T-cell (primary cell): ENCODE data around the gene EPHA3. TPM values are rescaled to one million over a fixed set of nuclear protein-coding genes. Genes with fewer than 3 reads are reported as not detected.

Experiments used
- ATAC-seq, 4 experiments: fragments of 200-7000 bp in 3 of 4; fragments of 150-1000 bp in 1 of 4; cut with Tn5 transposase; replicated peaks in 1 of 4; 1 replicate in 3 of 4; 2 replicates in 1 of 4; pipeline ENCODE4 v1.10.0; 2021; ENCODE audit warnings: moderate library complexity in 3 of 4, mild to moderate bottlenecking in 2 of 4, moderate number of reproducible peaks in 1 of 4
- CTCF ChIA-PET, 2 donors: fragments of 300-600 bp; sonication (Branson Sonifier 250); formaldehyde crosslinking; loops; one replicate each; lab custom pipeline; 2022; ENCODE audit warnings: antibody characterized with exemption in 2 of 2; lab: Charles Lee
- POLR2A ChIA-PET, 2 donors: fragments of 300-600 bp; sonication (Branson Sonifier 250); formaldehyde crosslinking; loops; one replicate each; lab custom pipeline; 2022; ENCODE audit warnings: antibody characterized with exemption in 2 of 2; lab: Charles Lee
- DNase-seq, 35 experiments: peaks; one replicate each; pipeline versions ENCODE4 v3.0.0 to v3.0.0-alpha.2; 2013 to 2023
- H3K27ac ChIP-seq: one replicate; pipeline ENCODE4 v1.5.1; 2013; ENCODE audit warnings: low read length
- H3K27me3 ChIP-seq, 2 experiments: replicated peaks in 1 of 2; 1 replicate in 1 of 2; 2 replicates in 1 of 2; pipeline versions ENCODE4 v1.6.1 to v1.7.0; 2013; ENCODE audit warnings: low read length in 1 of 2, mixed read lengths in 1 of 2; ENCODE audit not compliant: control insufficient read depth in 2 of 2, insufficient read depth in 2 of 2; ENCODE audit errors: extremely low read depth in 1 of 2
- H3K36me3 ChIP-seq, 2 donors: 1 replicate in 1 of 2; 2 replicates in 1 of 2; pipeline versions ENCODE4 v1.6.1 to v1.7.0; 2013; ENCODE audit warnings: low read length in 1 of 2; ENCODE audit not compliant: control insufficient read depth in 2 of 2, insufficient read depth in 1 of 2; ENCODE audit errors: extremely low read depth in 1 of 2
- H3K4me1 ChIP-seq, 2 experiments: 1 replicate in 1 of 2; 2 replicates in 1 of 2; pipeline versions ENCODE4 v1.6.1 to v1.7.0; 2013; ENCODE audit warnings: low read length in 2 of 2, mixed read lengths in 1 of 2; ENCODE audit not compliant: insufficient read depth in 2 of 2, control insufficient read depth in 1 of 2; ENCODE audit errors: extremely low read depth in 1 of 2
- H3K4me3 ChIP-seq, 2 donors: 1 replicate in 1 of 2; 2 replicates in 1 of 2; pipeline versions ENCODE4 v1.5.1 to v1.7.0; 2013; ENCODE audit warnings: mild to moderate bottlenecking in 2 of 2, low read length in 1 of 2, moderate library complexity in 1 of 2; ENCODE audit not compliant: control insufficient read depth in 1 of 2; ENCODE audit errors: extremely low read depth in 1 of 2
- H3K9me3 ChIP-seq: 2 replicates; pipeline ENCODE4 v1.7.0; 2013
- H3K27ac Mint-ChIP-seq, 2 donors: one replicate each; pipeline ENCODE4 v1.8.0; 2020 to 2021; ENCODE audit warnings: mild to moderate bottlenecking in 2 of 2, mixed read lengths in 2 of 2
- H3K27me3 Mint-ChIP-seq, 2 donors: one replicate each; pipeline ENCODE4 v1.8.0; 2021 to 2022; ENCODE audit warnings: mixed read lengths in 2 of 2
- H3K36me3 Mint-ChIP-seq: one replicate; pipeline ENCODE4 v1.8.0; 2021; ENCODE audit warnings: mixed read lengths
- H3K4me1 Mint-ChIP-seq, 3 donors: one replicate each; pipeline ENCODE4 v1.8.0; 2020 to 2022; ENCODE audit warnings: mixed read lengths in 3 of 3, mild to moderate bottlenecking in 1 of 3
- H3K4me3 Mint-ChIP-seq, 3 donors: one replicate each; pipeline ENCODE4 v1.8.0; 2020 to 2022; ENCODE audit warnings: mild to moderate bottlenecking in 3 of 3, mixed read lengths in 3 of 3, moderate library complexity in 3 of 3
- H3K9me3 Mint-ChIP-seq, 3 donors: one replicate each; pipeline ENCODE4 v1.8.0; 2020 to 2022; ENCODE audit warnings: mixed read lengths in 3 of 3
- WGBS: methylation state at CpG from one replicate; pipeline ENCODE4 v1.1.5; 2013; ENCODE audit warnings: missing lambda C conversion rate; ENCODE audit not compliant: insufficient coverage; 5-methylcytosine and 5-hydroxymethylcytosine counted together
- total RNA-seq, 35 experiments: library from RNA in 6 of 35; stranded (reverse) in 6 of 35; fragments of 120-200 nt in 1 of 35; gene quantifications; one replicate each; pipeline versions ENCODE4 v1.2.1 to v1.2.4 and lab custom pipeline; 2013 to 2026

EPHA3 gene
- total RNA-seq, 5 donors from 2014 or later (not counting 1 experiment from before 2014, with no cell fraction given): not detected

GRCh38 chr3:89276116-89276515 lies 168.7 kb downstream of the EPHA3 start:
- no peaks in the 10 kb centered on the region for H3K27me3 ChIP-seq
- no peak overlapping the region for H3K27ac Mint-ChIP-seq
- no peak overlapping the region for H3K4me3 Mint-ChIP-seq
- no peaks in the 10 kb centered on the region for H3K36me3 ChIP-seq
- peaks cover 0 to 10% (median 8%) of the 10 kb centered on the region in 3 donors for H3K9me3 Mint-ChIP-seq
- ChIA-PET POLR2A (no interaction called here), CTCF (no interaction called here)
- no peak overlapping the region for H3K4me3 ChIP-seq
- H3K27me3 Mint-ChIP-seq: no peaks in the 10 kb centered on the region
- H3K4me1 ChIP-seq: no peaks in the 10 kb centered on the region
- no peaks in the 10 kb centered on the region for H3K4me1 Mint-ChIP-seq
- DNase-seq (no peak), ATAC-seq (no peak)
- no peaks in the 10 kb centered on the region for H3K36me3 Mint-ChIP-seq
- no peaks in the 10 kb centered on the region for H3K9me3 ChIP-seq
- no peak overlapping the region for H3K27ac ChIP-seq

- no peak overlapping the region for H3K4me3 ChIP-seq
- H3K27me3 Mint-ChIP-seq: no peaks in the 10 kb centered on the region
- no peaks in the 10 kb centered on the region for H3K36me3 Mint-ChIP-seq
- no peaks in the 10 kb centered on the region for H3K27me3 ChIP-seq
- DNase-seq (no peak), ATAC-seq (no peak)
- no peak overlapping the region for H3K27ac Mint-ChIP-seq
- no peak overlapping the region for H3K4me3 Mint-ChIP-seq
- no peaks in the 10 kb centered on the region for H3K4me1 ChIP-seq
- no peaks in the 10 kb centered on the region for H3K9me3 ChIP-seq
- ChIA-PET POLR2A (no interaction called here), CTCF (interaction anchor here in 1 of 2 donors (1.0 kb wide), 1 partner anchor 18 kb away, joined by 4 read pairs; no protein-coding TSS in a partner anchor)
- peaks cover 0 to 11% (median 5%) of the 10 kb centered on the region in 3 donors for H3K9me3 Mint-ChIP-seq
- no peak overlapping the region for H3K27ac ChIP-seq
- no peaks in the 10 kb centered on the region for H3K36me3 ChIP-seq
- WGBS: 83% methylated on average over 4 of the region's 9 CpGs
- H3K4me1 Mint-ChIP-seq: no peaks in the 10 kb centered on the region
These were observed 171.0 kb downstream of the EPHA3 start for GRCh38 chr3:89278302-89279025.

- DNase-seq (no peak), ATAC-seq (no peak)
- H3K9me3 ChIP-seq: no peaks in the 10 kb centered on the region
- Mint-ChIP-seq H3K36me3 (no peaks in the 10 kb centered on the region), H3K4me3 (no peak overlapping the region), H3K9me3 (peaks cover 5 to 11% (median 8%) of the 10 kb centered on the region in 3 donors), H3K4me1 (no peaks in the 10 kb centered on the region), H3K27ac (no peak overlapping the region), H3K27me3 (no peaks in the 10 kb centered on the region)
- no peaks in the 10 kb centered on the region for H3K4me1 ChIP-seq
- H3K4me3 ChIP-seq: no peak overlapping the region
- H3K27me3 ChIP-seq: no peaks in the 10 kb centered on the region
- no peak overlapping the region for H3K27ac ChIP-seq
- CTCF ChIA-PET: no interaction called here
- POLR2A ChIA-PET: no interaction called here
- H3K36me3 ChIP-seq: no peaks in the 10 kb centered on the region
- no CpG with 5 or more reads among the region's 2 CpGs for WGBS
These were observed 172.9 kb downstream of the EPHA3 start for GRCh38 chr3:89280301-89280700.

DNA sequence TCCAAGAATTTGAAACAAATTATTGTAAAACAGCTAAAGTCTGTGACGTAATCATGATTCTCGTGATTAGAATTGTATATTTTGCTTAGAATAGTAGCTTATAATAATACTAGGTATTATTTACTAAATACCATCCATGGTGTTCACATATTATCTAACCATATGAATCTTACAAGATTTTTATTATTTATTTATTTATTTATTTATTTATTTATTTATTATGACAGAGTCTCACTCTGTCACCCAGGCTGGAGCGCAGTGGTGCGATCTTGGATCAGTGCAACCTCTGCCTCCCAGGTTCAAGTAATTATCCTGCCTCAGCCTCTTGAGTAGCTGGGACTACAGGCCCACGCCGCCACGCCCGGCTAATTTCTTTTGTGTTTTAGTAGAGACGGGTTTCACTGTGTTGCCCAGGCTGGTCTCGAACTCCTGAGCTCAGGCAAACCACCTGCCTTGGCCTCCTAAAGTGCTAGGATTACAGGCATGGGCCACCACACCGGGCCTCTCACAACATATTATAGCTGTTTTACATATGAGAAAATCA lies 173.5 kb downstream of the EPHA3 start:
- Mint-ChIP-seq H3K4me1 (no peaks in the 10 kb centered on the region), H3K4me3 (no peak overlapping the region), H3K27ac (no peak overlapping the region), H3K27me3 (no peaks in the 10 kb centered on the region), H3K36me3 (no peaks in the 10 kb centered on the region), H3K9me3 (peaks cover 8 to 15% (median 14%) of the 10 kb centered on the region in 3 donors)
- CTCF ChIA-PET: no interaction called here
- H3K4me1 ChIP-seq: no peaks in the 10 kb centered on the region
- H3K27me3 ChIP-seq: no peaks in the 10 kb centered on the region
- H3K9me3 ChIP-seq: no peaks in the 10 kb centered on the region
- no peaks in the 10 kb centered on the region for H3K36me3 ChIP-seq
- POLR2A ChIA-PET: no interaction called here
- no peak for DNase-seq
- H3K27ac ChIP-seq: no peak overlapping the region
- H3K4me3 ChIP-seq: no peak overlapping the region
- no CpG with 5 or more reads among the region's 11 CpGs for WGBS
- no peak for ATAC-seq

DNA sequence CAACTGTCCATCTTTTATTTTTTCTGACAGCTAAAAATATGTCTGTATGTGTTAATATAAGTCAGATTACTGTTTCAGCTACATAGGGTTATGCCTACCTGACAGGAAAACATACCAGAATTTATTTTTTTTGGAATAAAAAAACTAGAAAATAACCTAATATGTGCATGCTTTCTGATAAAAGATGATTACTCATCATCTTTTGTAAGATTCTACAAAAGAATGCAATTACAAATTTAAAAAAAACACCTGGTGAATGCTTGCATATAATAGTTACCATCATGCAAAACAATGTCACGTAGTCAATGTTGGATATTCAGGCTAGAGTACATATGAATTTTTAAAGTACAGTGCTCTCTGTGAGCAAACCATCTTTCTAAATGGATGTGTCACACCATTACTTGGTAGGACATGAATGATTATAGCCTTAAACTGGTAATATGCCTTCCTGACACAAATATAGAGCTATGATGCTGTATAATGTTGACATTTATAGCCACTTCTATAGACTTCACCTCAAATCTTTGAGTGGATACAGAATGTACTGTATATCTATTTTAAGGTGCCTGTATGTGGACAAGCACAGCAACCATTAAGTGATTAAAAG lies 180.6 kb downstream of the EPHA3 start:
- no peaks in the 10 kb centered on the region for H3K36me3 ChIP-seq
- no peaks in the 10 kb centered on the region for H3K9me3 ChIP-seq
- no peaks in the 10 kb centered on the region for H3K4me1 ChIP-seq
- no peak overlapping the region for H3K4me3 ChIP-seq
- WGBS: no CpG with 5 or more reads among the region's 1 CpG
- ChIA-PET CTCF (no interaction called here), POLR2A (no interaction called here)
- no peak overlapping the region for H3K27ac Mint-ChIP-seq
- H3K36me3 Mint-ChIP-seq: no peaks in the 10 kb centered on the region
- ATAC-seq (no peak), DNase-seq (no peak)
- no peaks in the 10 kb centered on the region for H3K27me3 ChIP-seq
- no peak overlapping the region for H3K27ac ChIP-seq
- no peak overlapping the region for H3K4me3 Mint-ChIP-seq
- H3K4me1 Mint-ChIP-seq: no peaks in the 10 kb centered on the region
- H3K9me3 Mint-ChIP-seq: peaks cover 18 to 31% (median 20%) of the 10 kb centered on the region in 3 donors
- no peaks in the 10 kb centered on the region for H3K27me3 Mint-ChIP-seq

DNA sequence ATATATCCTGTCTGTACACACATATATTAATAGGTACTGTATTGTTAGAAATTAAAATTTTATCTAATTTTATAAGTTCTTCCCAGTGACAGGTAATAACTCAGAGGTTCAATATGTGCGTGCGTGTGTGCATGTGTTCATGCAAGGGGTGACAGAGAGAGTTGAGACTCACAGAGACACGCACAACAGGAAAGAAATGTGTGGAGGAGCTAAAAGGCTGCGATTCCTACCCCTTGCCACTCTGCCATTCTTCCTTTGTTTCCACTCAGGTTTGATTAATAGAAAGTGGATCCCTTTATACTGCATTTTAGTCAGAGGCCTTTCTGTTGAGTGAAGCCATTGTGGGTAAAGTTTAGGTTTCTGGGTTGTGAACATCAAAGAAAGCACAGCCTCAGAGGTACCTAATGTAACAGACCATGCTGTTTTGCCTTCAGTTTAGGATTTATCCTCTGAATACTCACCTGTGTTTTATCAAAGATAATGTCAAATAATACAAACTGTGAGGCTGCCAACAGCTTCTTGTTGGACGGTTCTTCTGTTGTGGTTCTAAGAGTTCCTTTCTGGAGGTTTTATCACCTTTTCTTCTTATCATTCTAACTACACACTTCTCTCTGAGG lies 182.3 kb downstream of the EPHA3 start:
- ATAC-seq (no peak), DNase-seq (no peak)
- H3K27me3 Mint-ChIP-seq: no peaks in the 10 kb centered on the region
- H3K4me1 Mint-ChIP-seq: no peaks in the 10 kb centered on the region
- Histone ChIP-seq H3K9me3 (no peaks in the 10 kb centered on the region), H3K4me1 (no peaks in the 10 kb centered on the region), H3K4me3 (no peak overlapping the region), H3K36me3 (no peaks in the 10 kb centered on the region), H3K27me3 (no peaks in the 10 kb centered on the region), H3K27ac (no peak overlapping the region)
- WGBS: no CpG with 5 or more reads among the region's 5 CpGs
- H3K4me3 Mint-ChIP-seq: no peak overlapping the region
- no peak overlapping the region for H3K27ac Mint-ChIP-seq
- CTCF ChIA-PET: no interaction called here
- peaks cover 17 to 32% (median 23%) of the 10 kb centered on the region in 3 donors for H3K9me3 Mint-ChIP-seq
- POLR2A ChIA-PET: no interaction called here
- no peaks in the 10 kb centered on the region for H3K36me3 Mint-ChIP-seq
